Psoas muscle (tissue), 8 donors: Measurements from ENCODE around the gene ZNF296. TPM values are rescaled to one million over a fixed set of nuclear protein-coding genes. Genes with fewer than 3 reads are reported as not detected.

ENCODE experiments used
- ATAC-seq, 4 donors: fragments of 200-7000 bp; cut with Tn5 transposase; one replicate each; pipeline ENCODE4 v1.9.1; 2020; ENCODE audit warnings: moderate library complexity in 3 of 4, mild to moderate bottlenecking in 2 of 4
- DNase-seq, 2 donors: peaks; one replicate each; pipeline ENCODE4 v3.0.0-alpha.2; 2020
- H3K27ac ChIP-seq: fragments of 200-600 bp; one replicate; pipeline ENCODE4 v1.8.0; 2022
- H3K27me3 ChIP-seq, 3 donors: fragments of 200-600 bp in 1 of 3; one replicate each; pipeline versions ENCODE4 v1.6.1 to v1.8.0; 2013 to 2022; ENCODE audit warnings: low read length in 2 of 3, mild to moderate bottlenecking in 2 of 3, moderate library complexity in 1 of 3; ENCODE audit not compliant: insufficient read depth in 3 of 3
- H3K36me3 ChIP-seq, 2 donors: fragments of 200-600 bp in 1 of 2; one replicate each; pipeline versions ENCODE4 v1.6.1 to v1.8.0; 2013 to 2022; ENCODE audit warnings: low read depth in 1 of 2, mild to moderate bottlenecking in 1 of 2, moderate library complexity in 1 of 2; ENCODE audit not compliant: insufficient read depth in 1 of 2
- H3K4me1 ChIP-seq: fragments of 200-600 bp; one replicate; pipeline ENCODE4 v1.8.0; 2022
- H3K4me3 ChIP-seq: fragments of 200-600 bp; one replicate; pipeline ENCODE4 v1.8.0; 2022; ENCODE audit warnings: mild to moderate bottlenecking
- H3K9me3 ChIP-seq: fragments of 200-600 bp; one replicate; pipeline ENCODE4 v1.8.0; 2022
- CTCF ChIP-seq: fragments of 200-600 bp; IDR thresholded peaks from one replicate; pipeline ENCODE4 v1.8.0; 2022; ENCODE audit warnings: antibody characterized with exemption
- WGBS, 3 donors: extraction: QIAGEN DNeasy Blood & Tissue Kit; methylation state at CpG; one replicate each; pipeline versions ENCODE4 v1.1.6 to v1.1.7; 2013; 5-methylcytosine and 5-hydroxymethylcytosine counted together
- intact Hi-C, 2 donors: fragments of 100-400 bp; cut with DNase I; formaldehyde crosslinking; loops; one replicate each; pipeline versions ENCODE4 v1.11.0 to v1.14.2; 2022
- polyA plus RNA-seq, 3 donors: library from polyadenylated mRNA; stranded (reverse); fragments of 200-250 nt; gene quantifications; one replicate each; pipeline ENCODE4 v1.2.3, GENCODE V29; 2013
- total RNA-seq, 4 donors: library from RNA; stranded (reverse); fragmentation: NEBNext Ultra II Directional in 2 of 4; extraction: Animal tissue kit (Norgen Biotek cat#: 25700) in 2 of 4; gene quantifications; one replicate each; pipeline versions ENCODE4 v1.2.1 to v1.2.4, GENCODE V29; 2021 to 2023
- donor health status: healthy with polysubstance abuse.
- donor health status: DM: no; HTN: no; CAD: no; lungs with moderate emphysema.
- donor health status: Bipolar disorder and iron deficiency.
- donor health status: healthy.
- donor health status: DM: yes; HTN: yes; CAD: no.
- donor health status: DM: no; HTN: no; CAD: no.
- donor health status: DM: no; HTN: no; CAD: no.
- donor health status: DM: yes; HTN: yes; CAD: no.

Gene ZNF296
- total and polyA plus RNA-seq, 7 donors, result 0.22 to 0.73 (median 0.40) TPM; not detected in 1

GRCh38 chr19:45091031-45091923 lies 15.0 kb upstream of the ZNF296 start:
- peaks cover 0 to 35% of the 10 kb centered on the region in 2 donors for H3K36me3 ChIP-seq
- H3K27me3 ChIP-seq, result no peaks in the 10 kb centered on the region
- peak overlapping the region; percentile 95 for H3K27ac ChIP-seq
- TF ChIP-seq CTCF, result no peak
- intact Hi-C loops, result loop anchor here in 1 of 2 donors (5.0 to 10.0 kb wide), 2 partner anchors 36 to 244 kb away; no protein-coding TSS in a partner anchor
- ATAC-seq (peak; percentile 90 to 91 (median 90)), DNase-seq (peak; percentile 98 to 99)
- peak overlapping the region; percentile 100 for H3K4me3 ChIP-seq
- H3K9me3 ChIP-seq, result no peaks in the 10 kb centered on the region
- WGBS, 3 donors, result 6 to 8% (median 7%) methylated on average over 64 of the region's 64 CpGs
- H3K4me1 ChIP-seq, result peaks cover 32% of the 10 kb centered on the region

DNA sequence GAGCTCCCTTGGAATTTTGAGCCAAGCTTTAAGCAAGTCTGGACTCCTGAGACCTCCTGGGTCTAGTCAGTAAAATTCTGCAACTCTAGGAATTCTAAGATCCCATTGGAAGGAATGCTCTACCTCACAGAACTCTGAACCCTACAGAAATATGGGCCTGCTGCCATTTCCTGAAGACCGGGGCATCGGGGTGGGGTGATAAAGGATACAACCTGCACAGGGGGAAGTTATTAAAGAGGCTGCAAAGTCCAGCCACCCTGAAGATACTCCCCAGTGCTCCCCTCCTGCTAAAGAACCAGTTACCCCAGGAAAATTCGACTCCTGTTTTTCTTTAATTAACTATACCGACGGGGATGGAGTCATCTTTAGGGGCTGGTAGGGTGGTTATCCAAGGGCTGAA lies 14.3 kb upstream of the ZNF296 start:
- H3K4me3 ChIP-seq, result peak overlapping the region; percentile 100
- intact Hi-C loops, result loop anchor here in 1 of 2 donors (5.0 to 10.0 kb wide), 2 partner anchors 37 to 244 kb away; no protein-coding TSS in a partner anchor
- H3K27ac ChIP-seq, result no peak overlapping the region
- 41 to 47% (median 45%) methylated on average over 5 of the region's 5 CpGs for WGBS, 3 donors
- no peaks in the 10 kb centered on the region for H3K9me3 ChIP-seq
- no peak for TF ChIP-seq CTCF
- ATAC-seq (no peak), DNase-seq (no peak)
- peaks cover 26% of the 10 kb centered on the region for H3K4me1 ChIP-seq
- H3K27me3 ChIP-seq, result no peaks in the 10 kb centered on the region
- peaks cover 0 to 39% of the 10 kb centered on the region in 2 donors for H3K36me3 ChIP-seq

GRCh38 chr19:45090034-45090433 lies 13.8 kb upstream of the ZNF296 start:
- no peak for DNase-seq
- TF ChIP-seq CTCF, result no peak
- Histone ChIP-seq H3K36me3 (peaks cover 0 to 44% of the 10 kb centered on the region in 2 donors), H3K4me1 (peaks cover 21% of the 10 kb centered on the region), H3K27ac (no peak overlapping the region), H3K4me3 (no peak overlapping the region), H3K27me3 (no peaks in the 10 kb centered on the region), H3K9me3 (no peaks in the 10 kb centered on the region)
- no peak for ATAC-seq
- intact Hi-C loops, result loop anchor here in 1 of 2 donors (5.0 to 10.0 kb wide), 2 partner anchors 37 to 245 kb away; no protein-coding TSS in a partner anchor
- 86 to 90% (median 89%) methylated on average over 17 of the region's 17 CpGs for WGBS, 3 donors

- DNase-seq (no peak), ATAC-seq (no peak)
- no peak overlapping the region for H3K27ac ChIP-seq
- H3K27me3 ChIP-seq, result no peaks in the 10 kb centered on the region
- WGBS, 3 donors, result 81 to 89% (median 85%) methylated on average over 11 of the region's 11 CpGs
- TF ChIP-seq CTCF, result no peak
- no peak overlapping the region for H3K4me3 ChIP-seq
- no peaks in the 10 kb centered on the region for H3K9me3 ChIP-seq
- intact Hi-C loops, result no loop called here
- H3K4me1 ChIP-seq, result peaks cover 6% of the 10 kb centered on the region
- H3K36me3 ChIP-seq, result peaks cover 0 to 51% of the 10 kb centered on the region in 2 donors
Measured at GRCh38 chr19:45087531-45087930, 11.3 kb upstream of the ZNF296 start.
